Pancreas (tissue), 10 donors: Measurements from ENCODE around the gene BST1. TPM values are rescaled to one million over a fixed set of nuclear protein-coding genes. Genes with fewer than 3 reads are reported as not detected.
A peak's percentile ranks its signal among the peaks of the same experiment; 100 is the strongest.

Source experiments
- ATAC-seq, 4 donors: fragments of 200-7000 bp; cut with Tn5 transposase; one replicate each; pipeline versions ENCODE4 v1.8.0 to v1.9.1; 2020; ENCODE audit warnings: mild to moderate bottlenecking in 4 of 4, moderate library complexity in 4 of 4
- DNase-seq, 6 donors: peaks; one replicate each; pipeline ENCODE4 v3.0.0-alpha.2; 2020
- FAIRE-seq: peaks from 2 replicates; lab custom pipeline; 2012; peaks lifted over from hg19 to GRCh38; lab: Jason Lieb, UNC
- H3K27ac ChIP-seq, 4 donors: fragments of 200-600 bp; sonication (generic); 1 replicate in 3 of 4; 2 replicates in 1 of 4; pipeline versions ENCODE4 v1.5.0 to v1.8.0; 2020
- H3K27me3 ChIP-seq, 4 donors: fragments of 200-600 bp; one replicate each; pipeline ENCODE4 v1.8.0; 2021
- H3K36me3 ChIP-seq, 3 donors: fragments of 200-600 bp; sonication (generic) in 1 of 3; one replicate each; pipeline versions ENCODE4 v1.5.0 to v1.8.0; 2020 to 2021
- H3K4me1 ChIP-seq, 3 donors: fragments of 200-600 bp; one replicate each; pipeline ENCODE4 v1.8.0; 2021
- H3K4me3 ChIP-seq, 4 donors: fragments of 200-600 bp; sonication (generic) in 2 of 4; one replicate each; pipeline versions ENCODE4 v1.5.0 to v1.8.0; 2020 to 2021
- H3K9me3 ChIP-seq, 4 donors: fragments of 200-600 bp; one replicate each; pipeline ENCODE4 v1.8.0; 2021
- WGBS, 2 donors: extraction: QIAGEN DNeasy Blood & Tissue Kit; methylation state at CpG; one replicate each; pipeline ENCODE4 v1.1.7; 2013; 5-methylcytosine and 5-hydroxymethylcytosine counted together
- intact Hi-C, 3 donors: fragments of 100-400 bp; cut with DNase I; formaldehyde crosslinking; loops; one replicate each; pipeline versions ENCODE4 v1.11.1 to v1.14.2; 2022
- polyA plus RNA-seq, 2 donors: library from polyadenylated mRNA; stranded (reverse); fragments of 200-250 nt; gene quantifications; one replicate each; pipeline ENCODE4 v1.2.3, GENCODE V29; 2013
- total RNA-seq, 6 donors: library from RNA; stranded (reverse); fragmentation: NEBNext Ultra II Directional in 4 of 6; extraction: Animal tissue kit (Norgen Biotek cat#: 25700) in 4 of 6; gene quantifications; one replicate each; pipeline versions ENCODE4 v1.2.1 to v1.2.4, GENCODE V29; 2021 to 2023
- TF ChIP-seq, protein P1 (sequence below), 4 donors: fragments of 200-600 bp; sonication (generic) in 3 of 4; IDR thresholded peaks; one replicate each; pipeline versions ENCODE4 v1.5.0 to v1.8.0; 2021; ENCODE audit warnings: antibody characterized with exemption in 4 of 4
- donor health status: healthy with polysubstance abuse.
- donor health status: DM: no; HTN: no; CAD: no; lungs with moderate emphysema.
- donor health status: DM: no; HTN: no; CAD: no.
- donor health status: control.
- donor health status: control.
- donor health status: Bipolar disorder and iron deficiency.
- donor health status: DM: yes; HTN: yes; CAD: no.
- donor health status: DM: no; HTN: no; CAD: no.
- donor health status: DM: no; HTN: no; CAD: no.
- donor health status: DM: yes; HTN: yes; CAD: no.

The BST1 gene
- total and polyA plus RNA-seq, 8 donors: 0.24 to 2.8 (median 0.49) TPM

DNA sequence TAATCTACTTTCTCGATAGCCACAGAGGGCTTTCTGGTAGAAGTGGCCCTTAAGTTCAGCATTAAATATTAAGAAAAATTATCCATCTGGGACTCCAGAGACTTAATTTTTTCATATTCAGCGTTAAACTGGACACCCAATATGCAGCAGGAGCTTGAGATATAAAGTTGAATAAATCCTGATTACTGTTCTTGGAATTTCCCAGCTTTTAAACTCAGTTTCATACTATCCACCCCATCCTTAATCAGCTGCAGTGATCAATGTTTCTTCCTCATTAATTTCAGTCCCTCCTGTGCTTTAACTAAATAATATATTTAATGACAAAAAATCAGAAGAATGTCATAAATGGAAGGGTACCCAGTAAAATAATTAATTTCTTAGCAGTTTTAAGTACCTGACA, 44.1 kb upstream of the BST1 start:
- Histone ChIP-seq H3K4me3 (no peak overlapping the region), H3K36me3 (no peaks in the 10 kb centered on the region), H3K27me3 (no peaks in the 10 kb centered on the region), H3K9me3 (no peaks in the 10 kb centered on the region), H3K4me1 (peaks cover 0 to 10% (median under 1%) of the 10 kb centered on the region in 3 donors), H3K27ac (no peak overlapping the region)
- FAIRE-seq (no peak), DNase-seq (no peak), ATAC-seq (no peak)
- WGBS, 2 donors: 91 to 96% methylated on average over 2 of the region's 2 CpGs
- intact Hi-C loops: no loop called here
- TF ChIP-seq, protein P1, sequence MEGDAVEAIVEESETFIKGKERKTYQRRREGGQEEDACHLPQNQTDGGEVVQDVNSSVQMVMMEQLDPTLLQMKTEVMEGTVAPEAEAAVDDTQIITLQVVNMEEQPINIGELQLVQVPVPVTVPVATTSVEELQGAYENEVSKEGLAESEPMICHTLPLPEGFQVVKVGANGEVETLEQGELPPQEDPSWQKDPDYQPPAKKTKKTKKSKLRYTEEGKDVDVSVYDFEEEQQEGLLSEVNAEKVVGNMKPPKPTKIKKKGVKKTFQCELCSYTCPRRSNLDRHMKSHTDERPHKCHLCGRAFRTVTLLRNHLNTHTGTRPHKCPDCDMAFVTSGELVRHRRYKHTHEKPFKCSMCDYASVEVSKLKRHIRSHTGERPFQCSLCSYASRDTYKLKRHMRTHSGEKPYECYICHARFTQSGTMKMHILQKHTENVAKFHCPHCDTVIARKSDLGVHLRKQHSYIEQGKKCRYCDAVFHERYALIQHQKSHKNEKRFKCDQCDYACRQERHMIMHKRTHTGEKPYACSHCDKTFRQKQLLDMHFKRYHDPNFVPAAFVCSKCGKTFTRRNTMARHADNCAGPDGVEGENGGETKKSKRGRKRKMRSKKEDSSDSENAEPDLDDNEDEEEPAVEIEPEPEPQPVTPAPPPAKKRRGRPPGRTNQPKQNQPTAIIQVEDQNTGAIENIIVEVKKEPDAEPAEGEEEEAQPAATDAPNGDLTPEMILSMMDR (IDR thresholded peaks at IDR 0.05): no peak

- H3K4me3 ChIP-seq: no peak overlapping the region
- no peaks in the 10 kb centered on the region for H3K27me3 ChIP-seq
- H3K4me1 ChIP-seq: peaks cover 0 to 8% (median 0%) of the 10 kb centered on the region in 3 donors
- peak in 2 of 4 donors; percentile 1 to 3 for ATAC-seq
- no peak for DNase-seq
- no peaks in the 10 kb centered on the region for H3K36me3 ChIP-seq
- FAIRE-seq: no peak
- no peaks in the 10 kb centered on the region for H3K9me3 ChIP-seq
- intact Hi-C loops: no loop called here
- peak overlapping the region in 1 of 4 donors; percentile 20 for H3K27ac ChIP-seq
- TF ChIP-seq, protein P1 (IDR thresholded peaks at IDR 0.05): no peak
- 87 to 98% methylated on average over 5 of the region's 5 CpGs for WGBS, 2 donors
Measured at GRCh38 chr4:15659768-15660570, 42.9 kb upstream of the BST1 start.

DNA sequence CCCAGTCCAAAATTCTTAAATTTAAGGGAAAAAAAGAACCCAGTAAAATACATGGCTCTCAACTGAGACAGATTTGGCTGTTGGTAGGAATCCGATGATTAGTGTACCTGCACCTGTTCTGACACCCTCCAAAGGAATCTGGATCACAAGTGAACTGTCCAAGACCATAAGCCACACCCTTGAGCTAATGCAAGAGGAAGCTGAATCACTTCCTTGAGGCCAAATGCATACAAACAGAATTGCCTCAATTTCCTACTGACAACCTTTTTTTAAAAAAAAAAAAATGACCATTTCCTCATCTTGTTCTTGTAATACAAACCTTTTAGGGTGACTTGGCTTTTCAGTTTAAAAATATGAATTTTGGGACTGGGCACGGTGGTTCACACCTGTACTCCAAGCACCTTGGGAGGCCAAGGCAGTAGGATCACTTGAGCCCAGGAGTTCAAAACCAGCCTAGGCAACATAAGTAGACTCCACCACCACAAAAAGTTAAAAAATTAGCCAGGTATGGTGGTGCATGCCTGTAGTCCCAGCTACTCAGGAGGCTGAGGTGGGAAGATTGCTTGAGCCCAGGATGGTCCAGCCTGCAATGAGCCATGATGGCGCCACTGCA, 37.0 kb upstream of the BST1 start:
- Histone ChIP-seq H3K27me3 (no peaks in the 10 kb centered on the region), H3K4me1 (no peaks in the 10 kb centered on the region), H3K9me3 (no peaks in the 10 kb centered on the region), H3K36me3 (no peaks in the 10 kb centered on the region), H3K27ac (no peak overlapping the region), H3K4me3 (no peak overlapping the region)
- no peak for DNase-seq
- peak in 2 of 4 donors; percentile 52 to 64 for ATAC-seq
- no peak for FAIRE-seq
- 90 to 91% methylated on average over 3 of the region's 3 CpGs for WGBS, 2 donors
- TF ChIP-seq, protein P1 (IDR thresholded peaks at IDR 0.05): no peak
- intact Hi-C loops: no loop called here

DNA sequence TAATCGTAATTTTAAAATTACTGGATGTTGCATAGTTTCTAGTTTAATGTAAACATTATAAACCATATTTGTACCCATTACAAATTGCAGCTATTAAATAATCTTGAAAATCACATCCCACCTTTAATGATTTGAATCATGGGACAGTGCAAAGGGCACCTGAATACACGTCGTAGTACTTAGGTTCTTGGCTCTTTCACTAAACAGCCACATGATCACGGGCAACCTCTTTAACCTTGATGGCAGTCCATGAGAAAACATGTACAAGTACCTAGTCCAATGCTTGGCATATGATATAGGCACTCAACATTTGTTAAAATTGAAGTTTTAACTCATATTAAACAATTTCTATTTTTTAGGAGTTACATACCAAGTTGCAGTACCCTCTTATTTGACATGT, 35.9 kb upstream of the BST1 start:
- Histone ChIP-seq H3K4me1 (no peaks in the 10 kb centered on the region), H3K4me3 (no peak overlapping the region), H3K36me3 (no peaks in the 10 kb centered on the region), H3K27me3 (no peaks in the 10 kb centered on the region), H3K9me3 (no peaks in the 10 kb centered on the region), H3K27ac (no peak overlapping the region)
- WGBS, 2 donors: 81 to 93% methylated on average over 4 of the region's 4 CpGs
- ATAC-seq (no peak), FAIRE-seq (no peak), DNase-seq (no peak)
- intact Hi-C loops: no loop called here
- TF ChIP-seq, protein P1 (IDR thresholded peaks at IDR 0.05): no peak
